SJSA1 (cell line): Measurements from ENCODE around the gene SLC35A3. TPM values are rescaled to one million over a fixed set of nuclear protein-coding genes. Genes with fewer than 3 reads are reported as not detected.

Experiments used
- DNase-seq, 2 experiments: peaks; one replicate each; pipeline ENCODE4 v3.0.0-alpha.2; 2015 to 2020; ENCODE audit warnings: low spot score in 2 of 2, low read depth in 1 of 2
- H3K27ac ChIP-seq: fragments of 250-450 bp; sonication (Bioruptor Pico); 2 replicates; pipeline ENCODE4 v1.5.1; 2020; ENCODE audit warnings: mild to moderate bottlenecking, moderate library complexity
- H3K27me3 ChIP-seq: fragments of 250-450 bp; sonication (Bioruptor Pico); replicated peaks from 2 replicates; pipeline ENCODE4 v1.5.1; 2020; ENCODE audit warnings: mild to moderate bottlenecking, moderate library complexity
- H3K36me3 ChIP-seq: fragments of 250-450 bp; sonication (Bioruptor Pico); 2 replicates; pipeline ENCODE4 v1.5.1; 2020; ENCODE audit warnings: mild to moderate bottlenecking
- H3K4me1 ChIP-seq: fragments of 250-450 bp; sonication (Bioruptor Pico); replicated peaks from 2 replicates; pipeline ENCODE4 v1.6.1; 2021; ENCODE audit warnings: mild to moderate bottlenecking
- H3K4me3 ChIP-seq: fragments of 250-450 bp; sonication (Bioruptor Pico); 2 replicates; pipeline ENCODE4 v1.5.1; 2020; ENCODE audit warnings: mild to moderate bottlenecking
- H3K9me3 ChIP-seq: fragments of 250-450 bp; sonication (Bioruptor Pico); replicated peaks from 2 replicates; pipeline ENCODE4 v1.5.1; 2020; ENCODE audit warnings: mild to moderate bottlenecking
- total RNA-seq: library from RNA; depleted of rRNA; stranded (reverse); fragments of >200 nt; shearing (Covaris generic); gene quantifications from 2 replicates; pipeline ENCODE4 v1.2.3, GENCODE V29; 2014

The SLC35A3 gene
- total RNA-seq, 1 experiment from 2014 or later, result 31.2 TPM

DNA sequence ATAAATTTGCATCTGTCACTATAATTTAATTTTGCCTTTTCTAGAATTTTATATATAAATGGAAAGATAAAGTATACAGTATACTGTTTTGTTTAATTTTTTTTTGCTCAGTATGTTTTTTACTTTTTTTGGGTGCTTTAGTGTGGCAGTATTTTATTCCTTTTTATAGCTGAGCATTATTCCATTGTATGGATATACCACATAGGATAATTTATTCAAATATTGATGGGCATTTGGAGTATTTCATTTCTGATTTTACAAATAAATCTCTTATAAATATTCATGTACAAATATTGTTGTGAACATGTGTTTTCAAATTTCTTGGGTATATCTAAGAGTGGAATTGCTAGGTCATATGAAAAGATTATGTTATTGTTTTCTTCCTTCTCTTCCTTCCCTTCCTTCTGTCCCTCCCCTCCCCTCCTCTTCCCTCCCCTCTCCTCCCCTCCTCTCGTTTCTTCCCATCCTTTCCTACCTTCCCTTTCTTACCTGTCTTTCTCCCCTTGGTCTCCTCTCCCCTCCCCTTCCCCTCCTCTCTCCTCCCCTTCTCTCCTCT lies 18.5 kb downstream of the SLC35A3 start:
- H3K9me3 ChIP-seq, result 0 out of 2 replicates have a peak, but pooled peaks cover 3% of the 10 kb centered on the region
- no peak overlapping the region for H3K27ac ChIP-seq
- H3K36me3 ChIP-seq, result peaks cover 12% of the 10 kb centered on the region
- no peaks in the 10 kb centered on the region; the same call in 1 of the 2 replicates for H3K4me1 ChIP-seq
- no peak overlapping the region for H3K4me3 ChIP-seq
- no peaks in the 10 kb centered on the region for H3K27me3 ChIP-seq
- no peak for DNase-seq

- Histone ChIP-seq H3K4me3 (no peak overlapping the region), H3K36me3 (peaks cover 19% of the 10 kb centered on the region), H3K27ac (no peak overlapping the region), H3K27me3 (no peaks in the 10 kb centered on the region), H3K4me1 (no peaks in the 10 kb centered on the region; the same call in 1 of the 2 replicates), H3K9me3 (0 out of 2 replicates have a peak, but pooled peaks cover 3% of the 10 kb centered on the region)
- no peak for DNase-seq
Observed at GRCh38 chr1:99992044-99992722, 22.4 kb downstream of the SLC35A3 start.

GRCh38 chr1:99992760-99993467 lies 23.1 kb downstream of the SLC35A3 start:
- H3K27me3 ChIP-seq, result no peaks in the 10 kb centered on the region
- H3K4me1 ChIP-seq, result no peaks in the 10 kb centered on the region; the same call in 1 of the 2 replicates
- no peak for DNase-seq
- H3K4me3 ChIP-seq, result no peak overlapping the region
- H3K9me3 ChIP-seq, result 0 out of 2 replicates have a peak, but pooled peaks cover 3% of the 10 kb centered on the region
- H3K27ac ChIP-seq, result peak overlapping the region; percentile 5; the same call in 1 of the 2 replicates
- peaks cover 19% of the 10 kb centered on the region for H3K36me3 ChIP-seq

DNA sequence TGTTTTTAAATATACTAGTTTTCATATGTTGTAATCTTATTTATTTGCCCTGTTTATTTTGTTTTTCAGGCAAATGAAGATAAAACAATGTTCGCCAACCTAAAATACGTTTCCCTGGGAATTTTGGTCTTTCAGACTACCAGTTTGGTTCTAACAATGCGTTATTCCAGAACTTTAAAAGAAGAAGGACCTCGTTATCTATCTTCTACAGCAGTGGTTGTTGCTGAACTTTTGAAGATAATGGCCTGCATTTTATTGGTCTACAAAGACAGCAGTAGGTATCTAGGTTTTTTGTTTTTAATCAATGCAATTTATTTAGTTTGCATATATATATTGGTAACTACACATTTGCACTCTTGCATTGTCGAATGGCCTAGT lies 23.7 kb downstream of the SLC35A3 start:
- no peak overlapping the region for H3K27ac ChIP-seq
- no peaks in the 10 kb centered on the region; the same call in 1 of the 2 replicates for H3K4me1 ChIP-seq
- no peak for DNase-seq
- H3K4me3 ChIP-seq, result no peak overlapping the region
- peaks cover 19% of the 10 kb centered on the region for H3K36me3 ChIP-seq
- H3K27me3 ChIP-seq, result no peaks in the 10 kb centered on the region
- 0 out of 2 replicates have a peak, but pooled peaks cover 3% of the 10 kb centered on the region for H3K9me3 ChIP-seq

GRCh38 chr1:99994496-99994895 lies 24.7 kb downstream of the SLC35A3 start:
- no peak for DNase-seq

DNA sequence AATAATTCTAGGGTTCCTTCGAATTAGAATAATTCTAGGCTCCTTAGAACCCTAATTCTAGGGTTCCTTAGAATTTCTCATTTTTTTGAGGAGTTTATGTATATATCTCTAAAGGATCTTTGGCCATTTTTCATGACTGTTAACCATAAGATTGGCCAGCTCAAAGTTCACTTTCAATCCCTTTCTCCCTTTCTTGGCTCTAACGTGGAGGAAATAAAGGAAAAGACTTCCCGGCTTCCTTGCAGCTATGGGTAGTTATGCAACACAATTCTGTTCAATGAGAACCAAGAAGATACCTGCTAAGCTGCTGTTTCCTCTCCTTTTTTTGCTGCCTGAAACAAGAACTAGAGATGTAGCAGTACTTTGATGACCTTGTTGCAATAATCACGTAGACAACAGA lies 27.2 kb downstream of the SLC35A3 start:
- no peak for DNase-seq
- H3K9me3 ChIP-seq, result no peaks in the 10 kb centered on the region
- no peak overlapping the region for H3K27ac ChIP-seq
- peaks cover 7% of the 10 kb centered on the region; the same call in 1 of the 2 replicates for H3K36me3 ChIP-seq
- H3K4me3 ChIP-seq, result no peak overlapping the region
- no peaks in the 10 kb centered on the region for H3K27me3 ChIP-seq
- H3K4me1 ChIP-seq, result no peaks in the 10 kb centered on the region; the same call in 1 of the 2 replicates

More at GRCh38 chr1:99994496-99994895, 24.7 kb downstream of the SLC35A3 start:
- Histone ChIP-seq H3K9me3 (0 out of 2 replicates have a peak, but pooled peaks cover 3% of the 10 kb centered on the region), H3K27ac (no peak overlapping the region), H3K4me1 (no peaks in the 10 kb centered on the region; the same call in 1 of the 2 replicates), H3K27me3 (no peaks in the 10 kb centered on the region), H3K36me3 (peaks cover 19% of the 10 kb centered on the region), H3K4me3 (no peak overlapping the region)

GRCh38 chr1:100001462-100001861 lies 31.7 kb downstream of the SLC35A3 start:
- no peaks in the 10 kb centered on the region for H3K4me1 ChIP-seq
- H3K27me3 ChIP-seq, result no peaks in the 10 kb centered on the region
- no peak overlapping the region for H3K27ac ChIP-seq
- H3K9me3 ChIP-seq, result 0 out of 2 replicates have a peak, but pooled peaks cover 2% of the 10 kb centered on the region
- no peaks in the 10 kb centered on the region for H3K36me3 ChIP-seq
- H3K4me3 ChIP-seq, result no peak overlapping the region
- DNase-seq, result no peak

- Histone ChIP-seq H3K4me3 (no peak overlapping the region), H3K27ac (no peak overlapping the region), H3K4me1 (no peaks in the 10 kb centered on the region), H3K9me3 (0 out of 2 replicates have a peak, but pooled peaks cover 2% of the 10 kb centered on the region), H3K36me3 (peaks cover 7% of the 10 kb centered on the region; the same call in 1 of the 2 replicates), H3K27me3 (no peaks in the 10 kb centered on the region)
- no peak for DNase-seq
Observed at GRCh38 chr1:100005424-100005823, 35.6 kb downstream of the SLC35A3 start.

DNA sequence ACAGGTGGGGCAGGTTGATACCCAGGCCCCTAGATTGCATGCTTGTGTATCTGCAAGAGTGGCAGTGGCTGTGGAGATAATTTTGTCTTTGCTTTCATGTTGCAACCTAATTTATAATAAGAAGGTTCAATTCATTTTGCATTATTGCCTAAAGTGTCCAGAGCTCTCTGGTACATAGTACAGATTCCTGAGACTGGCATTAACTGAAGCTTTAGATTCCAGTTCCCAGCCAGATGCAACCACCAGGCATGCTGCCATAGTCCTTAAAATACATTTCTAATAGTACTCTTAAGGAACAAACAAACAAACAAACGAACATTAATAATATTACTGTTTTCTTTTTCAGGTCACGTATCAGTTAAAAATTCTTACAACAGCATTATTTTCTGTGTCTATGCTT lies 36.9 kb downstream of the SLC35A3 start:
- Histone ChIP-seq H3K27me3 (no peaks in the 10 kb centered on the region), H3K9me3 (0 out of 2 replicates have a peak, but pooled peaks cover 2% of the 10 kb centered on the region), H3K4me3 (no peak overlapping the region), H3K36me3 (peaks cover 7% of the 10 kb centered on the region), H3K27ac (no peak overlapping the region), H3K4me1 (no peaks in the 10 kb centered on the region)
- no peak for DNase-seq

DNA sequence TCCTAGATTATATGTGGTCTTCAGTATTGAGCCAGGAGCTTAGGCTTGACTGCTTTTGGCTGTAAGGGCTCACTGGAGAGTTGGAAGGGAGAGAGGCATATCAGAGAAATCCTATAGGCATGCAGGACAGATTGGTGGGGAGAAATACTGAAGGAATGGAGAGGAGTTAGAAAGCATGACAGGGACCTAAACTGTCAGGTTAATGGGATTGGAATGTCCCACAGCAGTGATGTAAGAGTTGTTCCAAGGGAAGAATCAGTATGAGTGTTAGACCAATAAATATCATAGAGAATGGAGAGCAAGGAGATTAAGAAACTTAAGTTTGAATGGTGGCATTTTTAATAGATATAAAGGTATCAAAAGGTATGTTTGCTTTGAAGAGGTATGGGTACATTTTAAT lies 39.7 kb downstream of the SLC35A3 start:
- H3K4me1 ChIP-seq, result no peaks in the 10 kb centered on the region
- peaks cover 15% of the 10 kb centered on the region for H3K36me3 ChIP-seq
- H3K27me3 ChIP-seq, result no peaks in the 10 kb centered on the region
- no peak for DNase-seq
- H3K4me3 ChIP-seq, result no peak overlapping the region
- H3K9me3 ChIP-seq, result 0 out of 2 replicates have a peak, but pooled peaks cover 2% of the 10 kb centered on the region
- no peak overlapping the region for H3K27ac ChIP-seq

- Histone ChIP-seq H3K36me3 (peaks cover 15% of the 10 kb centered on the region), H3K4me1 (no peaks in the 10 kb centered on the region), H3K4me3 (no peak overlapping the region), H3K9me3 (no peaks in the 10 kb centered on the region), H3K27me3 (no peaks in the 10 kb centered on the region), H3K27ac (no peak overlapping the region)
- no peak for DNase-seq
Observed at GRCh38 chr1:100010804-100011203, 41.0 kb downstream of the SLC35A3 start.

DNA sequence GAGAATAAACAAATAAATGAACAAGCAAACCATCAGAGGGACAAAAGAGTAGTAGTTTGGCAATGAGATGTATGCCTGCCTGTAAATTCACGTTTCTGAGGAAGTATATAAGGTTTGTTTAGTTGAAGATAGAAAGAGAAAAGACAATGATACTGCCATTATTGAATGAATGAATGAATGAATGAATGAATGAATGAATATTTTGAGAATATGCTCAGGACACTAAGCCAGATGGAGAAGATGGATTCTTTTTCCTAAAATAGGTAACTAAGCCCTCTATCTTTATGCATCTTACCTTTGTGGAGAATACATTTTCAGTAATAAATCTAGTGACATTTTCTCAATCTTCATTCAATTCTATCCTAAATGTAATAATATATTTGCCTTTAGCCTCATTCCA lies 49.4 kb downstream of the SLC35A3 start:
- H3K27ac ChIP-seq, result no peak overlapping the region
- H3K27me3 ChIP-seq, result no peaks in the 10 kb centered on the region
- H3K9me3 ChIP-seq, result no peaks in the 10 kb centered on the region
- no peaks in the 10 kb centered on the region for H3K4me1 ChIP-seq
- no peak overlapping the region for H3K4me3 ChIP-seq
- DNase-seq, result no peak
- H3K36me3 ChIP-seq, result no peaks in the 10 kb centered on the region; the same call in 1 of the 2 replicates

GRCh38 chr1:100023482-100023881 lies 53.7 kb downstream of the SLC35A3 start:
- Histone ChIP-seq H3K27ac (no peak overlapping the region), H3K9me3 (no peaks in the 10 kb centered on the region), H3K4me1 (no peaks in the 10 kb centered on the region), H3K27me3 (no peaks in the 10 kb centered on the region), H3K36me3 (no peaks in the 10 kb centered on the region), H3K4me3 (no peak overlapping the region)
- DNase-seq, result no peak

- Histone ChIP-seq H3K4me1 (no peaks in the 10 kb centered on the region), H3K27ac (no peak overlapping the region), H3K36me3 (no peaks in the 10 kb centered on the region), H3K27me3 (no peaks in the 10 kb centered on the region), H3K9me3 (no peaks in the 10 kb centered on the region), H3K4me3 (no peak overlapping the region)
- DNase-seq, result no peak
Observed at GRCh38 chr1:100027212-100027611, 57.4 kb downstream of the SLC35A3 start.
